Tibial nerve (tissue), 4 donors: ENCODE measurements around the gene CDC42BPB. TPM values are rescaled to one million over a fixed set of nuclear protein-coding genes. Genes with fewer than 3 reads are reported as not detected.

ENCODE experiments used
- DNase-seq, 2 donors: peaks; one replicate each; pipeline ENCODE4 v3.0.0-alpha.2; 2019; ENCODE audit warnings: low spot score in 2 of 2
- H3K27ac ChIP-seq, 4 donors: fragments of 200-600 bp; sonication (generic) in 3 of 4; one replicate each; pipeline ENCODE4 v1.5.1; 2017 to 2019; ENCODE audit warnings: mild to moderate bottlenecking in 1 of 4
- H3K27me3 ChIP-seq, 2 donors: fragments of 200-600 bp; sonication (generic) in 1 of 2; one replicate each; pipeline versions ENCODE4 v1.5.1 to v1.6.0; 2017 to 2019
- H3K36me3 ChIP-seq, 3 donors: fragments of 200-600 bp; sonication (generic); one replicate each; pipeline ENCODE4 v1.5.1; 2018 to 2019
- H3K4me1 ChIP-seq, 4 donors: fragments of 200-600 bp; sonication (generic) in 3 of 4; one replicate each; pipeline ENCODE4 v1.5.1; 2017 to 2019
- H3K4me3 ChIP-seq, 4 donors: fragments of 200-600 bp; sonication (generic) in 3 of 4; one replicate each; pipeline ENCODE4 v1.5.1; 2017 to 2019; ENCODE audit warnings: mild to moderate bottlenecking in 1 of 4, moderate library complexity in 1 of 4
- H3K9me3 ChIP-seq, 4 donors: fragments of 200-600 bp; sonication (generic) in 3 of 4; one replicate each; pipeline ENCODE4 v1.5.1; 2017 to 2019
- EP300 ChIP-seq, 2 donors: sonication (generic); formaldehyde crosslinking; IDR thresholded peaks; one replicate each; pipeline ENCODE4 v1.6.1; 2017; ENCODE audit warnings: antibody characterized with exemption in 2 of 2, mild to moderate bottlenecking in 1 of 2
- POLR2A ChIP-seq, 2 donors: fragments of 450-650 bp; IDR thresholded peaks; one replicate each; pipeline ENCODE4 v1.6.1; 2017; ENCODE audit warnings: antibody characterized with exemption in 2 of 2, mild to moderate bottlenecking in 2 of 2, moderate library complexity in 2 of 2
- WGBS, 2 donors: methylation state at CpG; one replicate each; pipeline ENCODE4 v1.1.5; 2018; 5-methylcytosine and 5-hydroxymethylcytosine counted together
- total RNA-seq, 4 donors: library from RNA; depleted of rRNA; stranded (reverse); fragments of >200 nt; gene quantifications; one replicate each; pipeline ENCODE4 v1.1.0, GENCODE V29; 2016
- TF ChIP-seq, protein P1 (sequence below), 5 experiments: fragments of 200-600 bp in 3 of 5; fragments of 450-650 bp in 2 of 5; sonication (generic) in 3 of 5; IDR thresholded peaks; one replicate each; pipeline ENCODE4 v1.5.1; 2016 to 2019; ENCODE audit warnings: antibody characterized with exemption in 5 of 5, mild to moderate bottlenecking in 3 of 5, moderate library complexity in 2 of 5

Gene CDC42BPB
- total RNA-seq, 4 donors from 2014 or later, result 115 to 172 (median 134) TPM

DNA sequence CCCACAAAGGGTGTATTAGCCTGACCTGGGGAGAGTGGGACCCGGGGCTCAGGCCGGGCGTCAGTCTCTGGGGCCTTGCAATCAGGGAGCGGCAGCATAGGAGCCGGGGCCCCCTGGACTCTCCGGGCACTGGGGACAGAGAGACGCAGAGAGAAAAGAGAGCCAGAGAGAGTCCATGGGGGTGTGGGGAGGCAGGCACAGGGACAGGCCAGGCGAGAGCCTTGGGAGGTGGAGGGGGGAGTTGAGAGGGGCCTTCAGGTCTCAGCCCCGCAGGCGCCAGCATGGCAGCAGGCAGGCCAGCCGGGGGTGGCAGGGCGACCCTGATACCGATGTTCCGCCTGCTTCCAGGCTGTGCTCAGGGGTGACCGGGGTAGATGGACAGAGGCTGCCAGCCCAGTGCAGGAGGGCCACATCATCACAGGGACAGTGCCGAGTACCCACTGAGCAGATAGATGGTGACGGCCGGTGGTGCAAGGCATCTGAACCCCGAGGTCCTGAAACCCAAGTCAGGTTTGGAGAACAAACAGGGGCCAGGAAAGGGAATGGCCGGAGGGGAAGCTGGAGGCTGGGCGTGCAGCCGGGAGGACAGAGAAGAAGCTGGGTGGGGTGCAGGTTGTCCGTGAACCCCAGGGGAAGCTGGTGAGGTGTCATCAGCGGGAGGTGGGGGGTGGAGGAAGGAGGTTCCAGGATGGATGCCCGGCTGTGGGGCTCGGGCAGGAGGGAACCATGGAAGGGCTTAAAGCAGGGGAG lies 40.1 kb upstream of the CDC42BPB start:
- DNase-seq, result no peak
- peaks cover 0 to 3% (median 0%) of the 10 kb centered on the region in 4 donors for H3K9me3 ChIP-seq
- no peak overlapping the region for H3K27ac ChIP-seq
- no peak for TF ChIP-seq POLR2A (IDR thresholded peaks at IDR 0.05)
- no peak for TF ChIP-seq EP300 (IDR thresholded peaks at IDR 0.05)
- TF ChIP-seq, protein P1, sequence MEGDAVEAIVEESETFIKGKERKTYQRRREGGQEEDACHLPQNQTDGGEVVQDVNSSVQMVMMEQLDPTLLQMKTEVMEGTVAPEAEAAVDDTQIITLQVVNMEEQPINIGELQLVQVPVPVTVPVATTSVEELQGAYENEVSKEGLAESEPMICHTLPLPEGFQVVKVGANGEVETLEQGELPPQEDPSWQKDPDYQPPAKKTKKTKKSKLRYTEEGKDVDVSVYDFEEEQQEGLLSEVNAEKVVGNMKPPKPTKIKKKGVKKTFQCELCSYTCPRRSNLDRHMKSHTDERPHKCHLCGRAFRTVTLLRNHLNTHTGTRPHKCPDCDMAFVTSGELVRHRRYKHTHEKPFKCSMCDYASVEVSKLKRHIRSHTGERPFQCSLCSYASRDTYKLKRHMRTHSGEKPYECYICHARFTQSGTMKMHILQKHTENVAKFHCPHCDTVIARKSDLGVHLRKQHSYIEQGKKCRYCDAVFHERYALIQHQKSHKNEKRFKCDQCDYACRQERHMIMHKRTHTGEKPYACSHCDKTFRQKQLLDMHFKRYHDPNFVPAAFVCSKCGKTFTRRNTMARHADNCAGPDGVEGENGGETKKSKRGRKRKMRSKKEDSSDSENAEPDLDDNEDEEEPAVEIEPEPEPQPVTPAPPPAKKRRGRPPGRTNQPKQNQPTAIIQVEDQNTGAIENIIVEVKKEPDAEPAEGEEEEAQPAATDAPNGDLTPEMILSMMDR (IDR thresholded peaks at IDR 0.05), result no peak
- 79 to 85% methylated on average over 25 to 26 of the region's 26 CpGs for WGBS, 2 donors
- H3K4me3 ChIP-seq, result no peak overlapping the region
- H3K4me1 ChIP-seq, result peaks cover 0 to 35% (median 8%) of the 10 kb centered on the region in 4 donors
- no peaks in the 10 kb centered on the region for H3K36me3 ChIP-seq
- H3K27me3 ChIP-seq, result peaks cover 0 to 20% of the 10 kb centered on the region in 2 donors

GRCh38 chr14:103096387-103096786 lies 39.0 kb upstream of the CDC42BPB start:
- peaks cover 0 to 35% (median 7%) of the 10 kb centered on the region in 4 donors for H3K4me1 ChIP-seq
- H3K27me3 ChIP-seq, result peaks cover 0 to 9% of the 10 kb centered on the region in 2 donors
- no peak overlapping the region for H3K4me3 ChIP-seq
- no peak for TF ChIP-seq EP300 (IDR thresholded peaks at IDR 0.05)
- no peak for TF ChIP-seq POLR2A (IDR thresholded peaks at IDR 0.05)
- TF ChIP-seq, protein P1 (IDR thresholded peaks at IDR 0.05), result no peak
- no peak for DNase-seq
- 41 to 57% methylated on average over 4 of the region's 4 CpGs for WGBS, 2 donors
- H3K36me3 ChIP-seq, result no peaks in the 10 kb centered on the region
- H3K9me3 ChIP-seq, result peaks cover 0 to 3% (median 0%) of the 10 kb centered on the region in 4 donors
- H3K27ac ChIP-seq, result no peak overlapping the region

DNA sequence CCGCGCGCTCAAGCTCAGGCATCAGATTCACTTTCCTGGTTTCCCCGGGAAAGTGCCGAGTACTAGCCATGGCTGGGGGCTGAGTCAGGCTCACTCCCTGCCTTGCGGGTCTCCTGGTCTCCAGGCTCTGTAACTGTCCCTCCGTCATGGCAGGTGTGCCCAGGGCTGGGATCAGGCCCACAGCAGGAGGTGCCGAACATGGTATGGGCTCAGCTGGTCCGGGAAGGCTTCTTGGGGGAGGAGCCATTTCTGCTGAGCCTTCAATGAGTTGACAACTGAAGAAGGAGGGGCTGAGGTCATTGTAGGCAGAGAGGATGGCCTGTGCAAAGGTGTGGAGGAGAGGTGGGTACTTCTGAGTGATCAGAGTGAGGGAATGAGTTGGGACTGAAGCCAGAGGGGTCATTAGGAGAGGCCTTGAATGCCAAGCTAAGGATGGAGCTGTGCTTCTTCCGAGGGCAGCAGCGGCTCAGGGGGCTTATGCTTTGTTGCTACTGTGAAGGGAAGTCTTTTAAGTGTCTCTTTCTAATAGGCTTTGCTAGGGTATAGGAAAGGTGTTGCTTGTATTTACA lies 37.9 kb upstream of the CDC42BPB start:
- Histone ChIP-seq H3K9me3 (peaks cover 0 to 3% (median 0%) of the 10 kb centered on the region in 4 donors), H3K27me3 (no peaks in the 10 kb centered on the region), H3K4me3 (peak overlapping the region in 1 of 4 donors; percentile 15), H3K36me3 (no peaks in the 10 kb centered on the region), H3K4me1 (peaks cover 0 to 43% (median 11%) of the 10 kb centered on the region in 4 donors), H3K27ac (peak overlapping the region in 2 of 4 donors; percentile 76 to 84)
- 89 to 93% methylated on average over 11 of the region's 11 CpGs for WGBS, 2 donors
- DNase-seq, result no peak
- TF ChIP-seq EP300 (IDR thresholded peaks at IDR 0.05) (no peak), POLR2A (IDR thresholded peaks at IDR 0.05) (no peak)
- TF ChIP-seq, protein P1 (IDR thresholded peaks at IDR 0.05), result no peak

DNA sequence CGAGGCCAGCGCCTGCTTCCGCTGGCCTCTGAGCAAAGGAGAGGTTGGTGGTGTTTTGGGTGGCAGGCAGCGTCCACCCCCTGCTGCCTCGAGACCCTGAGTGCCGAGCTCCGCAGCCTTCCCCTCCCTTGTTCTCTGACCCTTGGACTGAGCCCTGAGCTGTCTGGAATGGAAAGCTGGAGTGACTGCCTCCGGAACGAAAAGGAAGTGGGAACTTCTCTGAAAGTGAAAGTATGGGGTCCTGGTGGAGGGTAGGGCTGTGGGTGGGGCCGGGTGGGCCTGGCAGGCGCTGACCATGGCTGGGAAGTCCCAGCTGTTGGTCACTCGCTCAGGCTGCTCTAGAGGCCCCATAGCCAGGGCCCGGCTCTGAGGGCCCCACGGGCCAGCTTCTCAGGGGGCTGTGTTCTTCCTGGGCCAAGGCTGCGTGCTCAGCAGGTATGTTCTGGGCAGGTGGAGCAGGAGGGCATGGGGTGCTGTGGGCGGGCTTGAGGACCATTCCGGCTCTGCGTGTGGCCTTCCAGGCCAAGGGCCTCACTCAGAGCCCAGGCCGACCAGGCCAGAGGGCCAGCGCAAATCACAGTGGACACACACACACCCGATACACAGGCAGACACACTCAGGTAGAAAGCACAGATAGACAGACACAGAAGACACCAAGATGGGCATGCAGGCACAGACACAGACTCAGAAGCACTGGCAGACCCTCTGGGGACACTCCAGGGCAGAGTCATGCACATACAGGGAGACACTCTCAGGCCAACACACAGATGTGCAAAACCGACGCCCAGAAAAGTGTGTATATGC lies 37.3 kb upstream of the CDC42BPB start, which contains the start of gene EXOC3L4:
Gene EXOC3L4, plus strand, starts transcription at position 320 of the 804 bp plus-strand sequence. CDS start 5,495 bp downstream, outside the sequence.
- no peaks in the 10 kb centered on the region for H3K36me3 ChIP-seq
- DNase-seq, result no peak
- H3K27ac ChIP-seq, result peak within 1 kb of the TSS in 3 of 4 donors; percentile 70 to 84 (median 76)
- H3K27me3 ChIP-seq, result no peaks in the 10 kb centered on the region
- WGBS, 2 donors, result 47 to 59% methylated on average over 15 of the region's 23 CpGs
- H3K4me3 ChIP-seq, result peak within 1 kb of the TSS in 3 of 4 donors; percentile 1 to 29 (median 15)
- TF ChIP-seq POLR2A (IDR thresholded peaks at IDR 0.05), result no peak
- TF ChIP-seq, protein P1 (IDR thresholded peaks at IDR 0.05), result no peak
- no peak for TF ChIP-seq EP300 (IDR thresholded peaks at IDR 0.05)
- H3K4me1 ChIP-seq, result peaks cover 0 to 39% (median 11%) of the 10 kb centered on the region in 4 donors
- peaks cover 0 to 3% (median 0%) of the 10 kb centered on the region in 4 donors for H3K9me3 ChIP-seq
